Fibroblast of the aortic adventitia (primary cell): ENCODE results near the gene TSSK2. TPM values are rescaled to one million over a fixed set of nuclear protein-coding genes. Genes with fewer than 3 reads are reported as not detected.
A peak's percentile ranks its signal among the peaks of the same experiment; 100 is the strongest.

Source experiments
- DNase-seq: peaks from one replicate; pipeline ENCODE4 v3.0.0-alpha.2; 2010; ENCODE audit warnings: low read depth
- H3K4me3 ChIP-seq: 2 replicates; pipeline ENCODE4 v1.5.1; 2011; ENCODE audit warnings: low read depth, mild to moderate bottlenecking, control low read depth, low read length, moderate library complexity
- total RNA-seq: library from RNA; depleted of rRNA; stranded (reverse); fragments of >200 nt; gene quantifications from 2 replicates; pipeline ENCODE4 v1.2.3, GENCODE V29; 2012; ENCODE audit warnings: low replicate concordance
- TF ChIP-seq, protein P1 (sequence below): IDR thresholded peaks from 2 replicates; pipeline ENCODE4 v1.5.1; 2011; ENCODE audit warnings: mild to moderate bottlenecking, low read length, control low read depth, inconsistent platforms; ENCODE audit not compliant: insufficient read depth

Gene TSSK2
- total RNA-seq, 1 donor: not detected

DNA sequence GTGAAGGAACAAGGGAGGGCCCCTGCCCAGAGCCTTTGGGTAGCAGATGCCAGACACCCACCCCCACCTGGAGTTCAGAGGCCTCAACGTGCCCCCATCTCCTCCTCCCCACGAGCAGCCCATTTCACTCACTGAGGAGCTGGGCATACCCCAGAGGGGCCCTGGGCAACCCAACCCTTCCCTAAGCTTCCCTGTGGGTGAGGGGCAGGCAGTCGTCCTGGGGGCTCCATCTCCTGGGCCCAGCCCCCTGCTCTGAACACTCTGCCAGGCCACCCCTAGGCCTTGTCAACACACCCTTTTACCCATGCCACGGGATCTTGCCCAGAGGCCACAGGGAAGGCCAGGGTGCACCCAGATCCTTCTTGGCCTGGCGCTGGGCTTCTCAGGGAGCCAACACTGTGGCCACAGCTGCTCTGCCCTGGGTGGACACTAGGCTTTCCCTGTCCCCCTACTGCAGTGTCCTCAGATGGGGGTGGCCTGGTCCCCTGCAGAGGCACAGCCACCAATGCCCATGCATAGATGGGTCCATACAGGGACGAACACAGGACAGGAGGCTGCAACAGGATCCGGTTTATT, 44.0 kb downstream of the TSSK2 start:
- peak overlapping the region; percentile 17 for H3K4me3 ChIP-seq
- no peak for DNase-seq
- TF ChIP-seq, protein P1, sequence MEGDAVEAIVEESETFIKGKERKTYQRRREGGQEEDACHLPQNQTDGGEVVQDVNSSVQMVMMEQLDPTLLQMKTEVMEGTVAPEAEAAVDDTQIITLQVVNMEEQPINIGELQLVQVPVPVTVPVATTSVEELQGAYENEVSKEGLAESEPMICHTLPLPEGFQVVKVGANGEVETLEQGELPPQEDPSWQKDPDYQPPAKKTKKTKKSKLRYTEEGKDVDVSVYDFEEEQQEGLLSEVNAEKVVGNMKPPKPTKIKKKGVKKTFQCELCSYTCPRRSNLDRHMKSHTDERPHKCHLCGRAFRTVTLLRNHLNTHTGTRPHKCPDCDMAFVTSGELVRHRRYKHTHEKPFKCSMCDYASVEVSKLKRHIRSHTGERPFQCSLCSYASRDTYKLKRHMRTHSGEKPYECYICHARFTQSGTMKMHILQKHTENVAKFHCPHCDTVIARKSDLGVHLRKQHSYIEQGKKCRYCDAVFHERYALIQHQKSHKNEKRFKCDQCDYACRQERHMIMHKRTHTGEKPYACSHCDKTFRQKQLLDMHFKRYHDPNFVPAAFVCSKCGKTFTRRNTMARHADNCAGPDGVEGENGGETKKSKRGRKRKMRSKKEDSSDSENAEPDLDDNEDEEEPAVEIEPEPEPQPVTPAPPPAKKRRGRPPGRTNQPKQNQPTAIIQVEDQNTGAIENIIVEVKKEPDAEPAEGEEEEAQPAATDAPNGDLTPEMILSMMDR: no peak

DNA sequence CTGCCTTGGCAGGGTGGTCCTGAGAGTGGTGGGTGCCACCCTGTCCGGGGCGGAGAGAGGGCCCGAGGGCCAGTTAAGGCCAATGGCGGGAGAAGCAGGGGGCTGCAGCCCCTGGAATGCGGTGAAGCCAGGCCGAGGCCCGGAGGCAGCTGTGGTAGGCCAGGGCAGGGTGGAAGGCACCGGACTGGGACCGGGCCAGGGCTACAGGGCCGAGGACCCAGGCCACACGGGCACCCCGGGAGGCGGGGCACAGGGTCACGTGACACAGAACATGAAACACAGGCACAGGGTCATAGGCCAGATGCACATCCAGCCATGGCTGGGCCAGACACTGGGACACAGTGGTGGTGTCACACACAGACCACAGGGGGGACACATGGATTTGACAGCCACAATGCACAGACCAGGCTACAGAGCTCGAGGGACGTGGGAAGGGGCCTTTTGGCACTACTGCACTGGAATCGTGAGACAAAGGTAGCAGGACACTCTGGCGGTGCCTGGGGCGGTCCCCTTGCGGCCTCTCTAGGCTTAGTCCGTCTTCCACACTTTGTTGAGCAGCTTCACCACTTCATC, 44.6 kb downstream of the TSSK2 start:
- no peak overlapping the region for H3K4me3 ChIP-seq
- TF ChIP-seq, protein P1: no peak
- no peak for DNase-seq

DNA sequence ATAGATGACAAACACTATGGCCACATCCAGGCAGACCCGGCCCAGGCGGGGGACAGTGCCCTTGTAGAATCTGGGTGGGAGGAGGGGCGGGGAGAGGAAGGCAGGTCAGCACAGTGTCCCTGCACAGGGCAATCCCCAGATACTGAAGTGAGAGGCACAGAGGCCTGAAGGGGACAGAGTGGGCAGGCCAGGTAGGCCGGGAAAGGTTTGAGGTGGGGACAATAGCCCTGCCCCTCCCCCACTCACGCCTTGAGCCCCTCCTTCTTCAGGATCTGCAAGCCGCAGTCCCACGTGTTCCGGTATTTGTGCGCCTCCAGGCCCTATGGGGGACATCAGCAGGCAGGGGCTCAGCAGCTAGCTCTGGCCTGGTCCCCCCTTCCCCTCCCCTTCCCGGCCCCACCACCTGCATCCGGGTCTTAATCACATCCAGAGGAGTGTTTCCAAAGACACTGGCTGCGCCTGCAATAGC, 45.1 kb downstream of the TSSK2 start:
- DNase-seq: no peak
- TF ChIP-seq, protein P1: no peak
- H3K4me3 ChIP-seq: no peak overlapping the region

DNA sequence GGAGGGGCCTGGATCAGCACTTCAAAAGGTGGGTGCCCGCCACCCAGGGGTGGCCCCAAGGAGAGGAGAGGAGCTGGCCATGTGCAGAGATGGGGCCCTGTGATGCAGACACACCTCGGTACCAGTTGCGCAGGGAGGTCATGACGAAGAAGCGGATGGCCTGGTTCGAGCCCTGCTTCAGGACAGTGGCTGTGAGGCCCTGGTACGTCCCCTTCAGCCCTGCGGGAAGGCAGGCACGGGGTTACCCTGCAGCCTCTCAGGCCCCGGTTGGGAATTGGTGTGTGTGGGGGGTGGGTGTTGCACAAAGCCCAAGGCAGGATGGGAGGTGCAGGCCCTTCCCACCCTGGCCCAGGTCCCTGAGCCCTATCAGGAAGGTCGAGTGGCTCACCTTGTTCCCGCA, 45.6 kb downstream of the TSSK2 start:
- TF ChIP-seq, protein P1: no peak
- no peak for DNase-seq
- peak overlapping the region; percentile 76 for H3K4me3 ChIP-seq

DNA sequence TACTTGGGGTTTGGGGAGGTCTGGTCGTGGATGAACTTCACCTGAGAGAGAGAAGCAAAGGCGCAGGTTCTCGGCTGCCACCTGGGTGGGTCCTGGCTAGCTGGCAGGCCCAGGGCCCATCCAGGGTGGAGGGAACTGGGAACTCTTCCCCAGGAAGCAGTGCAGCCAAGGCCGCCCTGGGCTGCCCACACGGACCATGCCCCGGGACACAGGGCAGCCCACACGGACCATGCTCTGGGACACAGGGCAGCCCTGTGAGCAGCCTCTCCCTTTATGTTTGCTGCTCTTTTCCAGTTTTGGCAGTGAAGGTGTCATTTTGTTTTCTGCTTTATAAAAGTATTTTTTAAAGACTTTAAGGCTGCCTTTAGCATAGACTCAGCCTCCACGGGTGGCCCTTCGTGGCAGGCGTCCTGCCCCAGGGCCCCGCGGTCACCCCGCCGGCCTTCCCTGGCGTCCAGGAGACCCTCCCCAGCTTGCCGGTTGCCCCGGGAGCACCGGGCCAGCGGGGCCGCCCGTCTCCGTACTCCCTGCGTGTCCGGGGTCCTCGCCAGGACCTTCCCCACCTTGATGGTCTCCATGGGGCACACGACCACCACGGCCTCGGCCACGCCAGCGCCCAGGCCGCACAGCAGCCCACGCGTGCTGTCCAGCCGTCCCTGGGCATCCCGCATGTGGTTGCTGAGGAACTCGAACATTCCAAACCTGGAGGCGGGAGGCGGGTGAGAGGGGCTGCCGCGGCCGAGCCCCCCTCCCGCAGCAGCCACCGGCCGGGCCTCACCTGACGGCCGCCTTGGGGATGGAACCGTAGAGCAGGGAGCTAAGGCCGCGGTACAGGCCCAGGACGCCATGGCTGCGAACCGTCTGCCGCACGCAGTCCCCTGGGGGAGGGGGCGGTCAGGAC, 46.3 kb downstream of the TSSK2 start:
- peak overlapping the region; percentile 76 for H3K4me3 ChIP-seq
- TF ChIP-seq, protein P1: no peak
- DNase-seq: no peak

DNA sequence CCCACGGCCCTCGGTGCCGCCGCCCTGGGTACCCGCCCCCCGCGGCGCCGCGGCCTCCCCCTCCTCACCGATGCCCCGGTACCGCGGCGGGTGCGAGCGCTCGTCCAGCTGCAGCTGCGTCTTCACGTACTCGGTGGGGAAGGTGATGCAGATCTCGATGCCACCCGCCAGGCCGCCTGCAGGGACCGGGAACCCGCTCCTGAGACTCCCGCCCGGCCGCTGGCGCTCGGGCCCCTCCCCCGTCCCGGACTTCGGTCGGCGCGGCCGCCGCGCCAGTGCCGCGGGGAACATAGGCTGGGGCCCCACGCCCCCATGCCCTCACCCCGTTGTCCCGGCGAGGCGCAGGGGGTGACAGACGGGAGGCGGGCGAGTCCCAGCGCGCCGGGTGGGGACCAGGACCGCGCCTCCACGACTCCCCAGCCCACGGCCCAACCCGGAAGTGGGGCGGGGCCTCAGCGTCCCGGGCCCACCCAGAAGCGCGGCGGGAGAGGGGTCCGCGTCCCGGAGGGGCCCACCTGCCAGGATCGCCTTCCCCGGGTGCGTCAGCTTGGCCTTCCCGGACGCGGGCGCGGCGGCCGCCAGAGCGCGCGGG, 47.1 kb downstream of the TSSK2 start:
- peak; percentile 21 for DNase-seq
- TF ChIP-seq, protein P1: no peak
- H3K4me3 ChIP-seq: peak overlapping the region; percentile 76
